HG03135 (cell line): ENCODE measurements around the gene REG3A.

Experiments used
- ATAC-seq: cut with Tn5 transposase; IDR thresholded peaks from one replicate; pipeline ENCODE4 v1.9.1; 2021; ENCODE audit warnings: mild to moderate bottlenecking, moderate library complexity; ENCODE audit not compliant: unreplicated experiment

Gene REG3A

DNA sequence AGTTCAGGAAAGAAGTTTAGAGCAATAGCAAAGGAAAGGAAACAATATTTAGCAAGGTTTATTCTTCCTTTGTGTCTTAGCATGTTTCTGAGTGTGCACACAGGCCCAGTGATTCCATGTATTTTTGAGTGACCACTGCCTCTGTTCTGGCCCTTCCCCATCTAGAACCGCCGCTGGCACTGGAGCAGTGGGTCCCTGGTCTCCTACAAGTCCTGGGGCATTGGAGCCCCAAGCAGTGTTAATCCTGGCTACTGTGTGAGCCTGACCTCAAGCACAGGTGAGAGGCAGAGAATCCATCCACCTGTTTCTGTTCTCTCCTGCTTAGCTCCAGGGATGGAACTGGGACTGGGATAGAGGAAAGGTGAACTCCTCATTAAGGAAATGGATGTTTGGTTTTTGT lies 36.9 kb downstream of the REG3A start:
- no peak for ATAC-seq

DNA sequence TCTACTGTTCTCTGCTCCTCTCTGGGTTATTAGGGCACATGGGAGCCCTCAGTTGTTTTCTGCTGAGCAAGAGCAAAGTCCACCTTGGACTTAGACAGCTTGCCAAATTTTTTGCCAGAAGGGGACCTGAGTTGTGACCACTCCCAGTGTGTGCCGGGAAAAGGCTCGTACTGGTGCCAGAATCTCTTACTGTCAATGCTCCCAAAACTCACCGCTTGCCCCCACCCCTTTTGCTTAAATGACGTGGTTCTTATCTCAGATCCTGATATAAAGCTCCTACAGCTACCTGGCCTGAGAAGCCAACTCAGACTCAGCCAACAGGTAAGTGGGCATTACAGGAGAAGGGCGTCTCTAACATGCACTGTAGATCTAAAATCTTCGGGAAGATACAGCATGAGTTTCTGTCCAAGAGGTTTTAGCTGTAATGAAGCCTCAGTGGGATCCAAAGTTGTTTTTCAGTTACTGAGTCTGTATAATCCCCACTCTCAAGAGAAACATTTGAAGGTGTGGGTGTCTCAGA lies 39.3 kb downstream of the REG3A start, which contains the start of gene REG1A:
Gene REG1A (plus strand): TSS at position 295 of the 520 bp plus-strand sequence. CDS start 374 bp downstream, outside the sequence.
- ATAC-seq, result no peak

DNA sequence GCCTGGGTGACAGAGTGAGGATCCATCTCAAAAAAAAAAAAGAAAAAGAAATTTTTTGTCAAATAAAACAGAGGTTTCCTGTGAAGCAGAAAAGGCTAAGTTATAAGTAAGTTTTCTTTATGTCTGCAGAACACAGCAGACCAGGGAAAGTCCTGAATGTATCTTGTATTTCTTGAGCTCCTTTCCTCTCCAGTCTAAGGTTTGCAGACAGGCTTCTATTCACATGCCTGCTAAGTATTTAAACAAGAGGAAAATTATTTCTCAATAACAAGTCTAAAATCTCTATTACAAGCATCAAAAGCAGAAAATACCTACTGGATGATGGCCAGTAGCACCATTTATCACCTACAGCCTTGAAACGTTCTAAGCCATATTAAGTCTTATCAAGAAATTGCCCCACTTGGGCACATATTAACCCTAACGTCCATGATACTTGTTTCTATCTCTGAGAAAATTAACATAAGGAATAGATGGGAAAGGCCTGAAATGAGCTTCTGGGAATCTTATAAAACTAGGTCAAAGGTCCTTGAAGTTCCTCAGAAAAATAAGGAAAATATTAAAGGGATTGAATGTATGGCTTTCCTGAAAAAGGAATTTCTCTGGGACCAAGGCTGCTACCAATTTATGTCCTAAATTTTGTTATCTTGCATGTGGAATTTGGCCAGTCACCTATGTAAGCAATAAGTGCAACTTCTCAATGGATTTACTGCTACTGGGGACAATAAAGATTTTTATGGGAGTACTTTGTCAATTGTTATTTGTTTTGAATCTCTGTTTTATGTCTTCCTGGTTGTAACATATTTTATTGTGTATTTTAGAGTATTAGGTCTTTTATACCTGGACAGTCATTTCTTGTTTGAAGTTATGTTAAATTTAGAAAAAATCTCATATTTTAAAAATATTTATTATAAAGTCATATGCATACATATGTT lies 42.3 kb downstream of the REG3A start:
- ATAC-seq, result no peak

DNA sequence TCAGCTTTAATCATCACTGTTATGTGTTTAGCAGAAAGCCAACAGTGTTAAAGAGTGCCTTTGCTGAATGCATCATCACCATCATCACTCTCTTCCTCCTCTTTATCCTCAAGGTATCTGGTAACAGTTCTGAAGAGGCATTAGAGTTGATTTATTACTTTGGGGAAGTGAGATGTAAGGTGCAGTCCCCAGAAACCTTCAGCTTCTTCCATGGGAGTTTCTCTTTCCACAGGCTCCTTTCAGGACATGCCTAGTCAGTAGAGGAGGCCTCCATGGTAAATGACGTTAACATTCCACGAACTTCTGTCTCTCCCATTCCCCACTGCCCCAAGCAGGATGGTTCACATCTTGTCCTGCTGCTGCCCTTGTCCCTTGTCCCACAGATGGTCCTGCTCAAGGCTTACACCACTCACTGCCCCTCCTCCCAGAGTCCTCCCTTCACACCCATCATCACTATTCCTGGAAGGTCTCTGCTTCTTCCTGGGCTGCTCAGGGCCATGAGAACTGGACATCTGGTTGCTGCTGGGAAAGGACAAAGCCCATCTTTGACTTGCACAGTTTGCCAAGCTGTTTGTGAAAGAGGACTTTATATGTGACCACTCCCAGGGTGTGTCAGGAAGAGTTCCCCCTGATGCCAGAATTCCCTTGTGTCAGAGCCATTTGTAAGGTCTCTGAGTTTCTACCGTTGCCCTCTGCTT lies 44.6 kb downstream of the REG3A start:
- no peak for ATAC-seq

- no peak for ATAC-seq
Observed at GRCh38 chr2:79112269-79112668, 47.3 kb downstream of the REG3A start.
